Measurements from ENCODE around the gene AK9.
"Not testable (repeated sequence)": the region's sequence is repeated elsewhere in the genome, so short reads cannot be mapped to it uniquely, and the experiment has no call there.

The AK9 gene

DNA sequence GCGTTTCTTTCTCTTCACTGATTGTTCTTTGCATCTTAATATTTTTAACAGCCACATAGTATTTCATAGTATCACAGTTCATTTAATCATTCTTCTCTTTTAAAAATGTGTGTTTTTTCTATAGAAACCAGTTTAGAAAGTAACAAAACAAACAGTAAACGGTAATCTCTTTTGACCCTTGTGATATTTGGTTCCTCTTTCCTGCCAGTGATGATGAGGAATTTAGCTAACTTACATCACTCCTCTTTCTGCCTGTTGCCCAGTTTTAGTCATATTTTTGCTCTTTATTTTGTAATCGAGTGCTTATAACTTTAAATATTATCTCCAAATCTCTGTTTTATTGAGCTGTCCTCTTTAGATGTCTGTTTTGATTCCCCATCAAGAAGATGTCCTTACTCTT, 169.9 kb downstream of the AK9 start:
- H3K36me3 ChIP-seq (ENCODE audit: control insufficient read depth in 2 of 2, insufficient read depth in 2 of 2, low read length in 2 of 2), result no peaks in the 10 kb centered on the region
- H3K9me3 ChIP-seq (ENCODE audit: control insufficient read depth in 2 of 2, low read length in 2 of 2), result peaks cover 0 to 3% of the 10 kb centered on the region in 2 donors
- no peaks in the 10 kb centered on the region for H3K4me1 ChIP-seq (ENCODE audit: control insufficient read depth in 2 of 2, insufficient read depth in 2 of 2, low read length in 2 of 2)
- no peak overlapping the region for H3K4me3 ChIP-seq (ENCODE audit: low read length in 2 of 2)
- no peaks in the 10 kb centered on the region for H3K27me3 ChIP-seq (ENCODE audit: control insufficient read depth in 2 of 2, insufficient read depth in 2 of 2, low read length in 2 of 2)
- H3K9ac ChIP-seq (ENCODE audit: low read depth in 1 of 2, low read length in 2 of 2), result no peak overlapping the region
- H3K27ac ChIP-seq (ENCODE audit: low read depth in 2 of 2, low read length in 2 of 2), result no peak overlapping the region

DNA sequence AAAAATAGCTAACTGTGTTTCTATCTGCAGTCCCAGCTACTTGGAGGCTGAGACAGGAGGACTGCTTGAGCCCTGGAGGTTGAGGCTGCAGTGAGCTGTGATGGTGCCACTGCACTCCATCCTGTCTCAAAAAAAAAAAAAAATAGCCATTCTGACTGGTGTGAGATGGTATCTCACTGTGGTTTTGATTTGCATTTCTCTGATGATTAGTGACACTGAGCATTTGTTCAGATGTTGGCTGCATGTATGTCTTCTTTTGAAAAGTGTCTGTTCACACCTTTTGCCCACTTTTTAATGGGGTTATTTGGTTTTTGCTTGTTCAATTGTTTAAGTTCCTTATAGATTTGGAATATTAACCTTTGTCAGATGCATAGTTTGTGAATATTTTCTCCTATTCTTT, 171.4 kb downstream of the AK9 start:
- not testable (repeated sequence) for H3K4me3 ChIP-seq (ENCODE audit: low read length in 2 of 2); H3K36me3 ChIP-seq (ENCODE audit: control insufficient read depth in 2 of 2, insufficient read depth in 2 of 2, low read length in 2 of 2); H3K9me3 ChIP-seq (ENCODE audit: control insufficient read depth in 2 of 2, low read length in 2 of 2); H3K27me3 ChIP-seq (ENCODE audit: control insufficient read depth in 2 of 2, insufficient read depth in 2 of 2, low read length in 2 of 2); H3K4me1 ChIP-seq (ENCODE audit: control insufficient read depth in 2 of 2, insufficient read depth in 2 of 2, low read length in 2 of 2); H3K9ac ChIP-seq (ENCODE audit: low read depth in 1 of 2, low read length in 2 of 2); H3K27ac ChIP-seq (ENCODE audit: low read depth in 2 of 2, low read length in 2 of 2)

DNA sequence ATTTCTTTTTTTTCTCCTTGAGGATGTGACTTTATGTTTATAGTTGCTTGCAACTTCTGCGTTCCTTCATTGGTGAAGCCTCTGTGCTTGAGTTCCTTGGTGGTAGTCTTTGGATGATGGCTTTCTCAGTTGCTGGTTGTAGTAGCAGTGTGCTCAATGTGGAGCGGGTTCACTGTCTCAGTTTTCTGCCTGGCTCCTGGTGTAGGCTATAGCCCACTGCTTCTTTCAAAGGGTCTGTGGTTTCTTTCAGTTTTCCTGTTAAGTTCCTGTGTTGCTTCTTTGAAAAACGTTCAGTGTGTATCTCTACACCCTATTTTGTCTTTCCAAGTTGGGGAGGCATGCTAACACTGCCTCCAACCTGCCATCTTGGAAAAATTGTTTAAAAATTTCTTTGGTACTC, 174.1 kb downstream of the AK9 start:
- H3K4me3 ChIP-seq (ENCODE audit: low read length in 2 of 2), result no peak overlapping the region
- H3K27ac ChIP-seq (ENCODE audit: low read depth in 2 of 2, low read length in 2 of 2), result no peak overlapping the region
- no peaks in the 10 kb centered on the region for H3K4me1 ChIP-seq (ENCODE audit: control insufficient read depth in 2 of 2, insufficient read depth in 2 of 2, low read length in 2 of 2)
- H3K9ac ChIP-seq (ENCODE audit: low read depth in 1 of 2, low read length in 2 of 2), result no peak overlapping the region
- H3K27me3 ChIP-seq (ENCODE audit: control insufficient read depth in 2 of 2, insufficient read depth in 2 of 2, low read length in 2 of 2), result no peaks in the 10 kb centered on the region
- no peaks in the 10 kb centered on the region for H3K9me3 ChIP-seq (ENCODE audit: control insufficient read depth in 2 of 2, low read length in 2 of 2)
- H3K36me3 ChIP-seq (ENCODE audit: control insufficient read depth in 2 of 2, insufficient read depth in 2 of 2, low read length in 2 of 2), result no peaks in the 10 kb centered on the region

DNA sequence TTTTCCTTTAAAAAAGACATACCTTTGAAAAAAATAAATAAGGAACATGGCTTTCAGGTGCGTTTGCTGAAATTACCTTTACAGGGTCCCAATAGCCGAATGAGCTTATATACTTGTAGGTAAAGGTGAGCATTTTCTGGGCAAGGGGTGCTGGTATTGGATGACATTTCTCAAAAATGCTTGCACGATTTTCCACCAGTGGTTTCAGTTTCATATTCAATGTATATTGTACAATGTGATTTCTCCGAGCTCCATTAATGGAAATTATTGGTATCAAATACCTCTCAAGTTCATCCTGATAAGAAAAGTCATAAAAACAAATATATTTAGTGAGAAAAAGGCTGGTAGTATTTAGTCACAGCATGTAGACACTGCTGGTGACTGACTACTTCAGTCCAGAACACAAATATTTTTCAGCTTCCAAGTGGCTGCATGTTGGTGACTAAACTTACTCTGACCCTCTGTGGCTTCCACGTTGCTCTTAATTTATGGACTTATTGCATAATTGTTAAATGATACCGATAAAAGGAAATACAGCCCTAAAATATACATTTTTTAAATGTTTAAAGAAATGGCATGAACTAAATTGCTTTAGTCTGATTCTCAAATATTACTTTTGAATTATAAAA, 175.1 kb downstream of the AK9 start:
- Histone ChIP-seq H3K9ac (ENCODE audit: low read depth in 1 of 2, low read length in 2 of 2) (no peak overlapping the region), H3K36me3 (ENCODE audit: control insufficient read depth in 2 of 2, insufficient read depth in 2 of 2, low read length in 2 of 2) (no peaks in the 10 kb centered on the region), H3K4me3 (ENCODE audit: low read length in 2 of 2) (peak overlapping the region in 1 of 2 donors; percentile 33), H3K27ac (ENCODE audit: low read depth in 2 of 2, low read length in 2 of 2) (no peak overlapping the region), H3K4me1 (ENCODE audit: control insufficient read depth in 2 of 2, insufficient read depth in 2 of 2, low read length in 2 of 2) (no peaks in the 10 kb centered on the region), H3K27me3 (ENCODE audit: control insufficient read depth in 2 of 2, insufficient read depth in 2 of 2, low read length in 2 of 2) (no peaks in the 10 kb centered on the region), H3K9me3 (ENCODE audit: control insufficient read depth in 2 of 2, low read length in 2 of 2) (no peaks in the 10 kb centered on the region)

DNA sequence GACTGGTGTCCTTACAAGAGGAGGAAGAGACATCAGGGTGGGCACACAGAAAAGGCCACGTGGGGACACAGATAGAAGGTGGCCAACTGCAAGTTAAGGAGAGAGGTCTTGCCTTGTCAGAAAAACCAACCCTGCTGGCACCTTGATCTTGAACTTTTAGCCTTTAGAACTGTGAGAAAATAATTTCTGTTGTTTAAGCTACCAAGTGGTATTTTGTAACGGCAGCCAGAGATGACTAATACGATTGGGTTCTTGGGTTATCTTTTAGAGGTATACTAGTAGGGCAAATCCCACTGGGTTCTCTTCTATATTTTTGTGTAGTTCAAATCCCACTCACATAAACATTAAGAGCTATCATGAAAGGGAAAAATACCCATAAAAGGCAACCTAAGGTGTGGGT, 176.1 kb downstream of the AK9 start:
- Histone ChIP-seq H3K9me3 (ENCODE audit: control insufficient read depth in 2 of 2, low read length in 2 of 2) (no peaks in the 10 kb centered on the region), H3K27me3 (ENCODE audit: control insufficient read depth in 2 of 2, insufficient read depth in 2 of 2, low read length in 2 of 2) (no peaks in the 10 kb centered on the region), H3K27ac (ENCODE audit: low read depth in 2 of 2, low read length in 2 of 2) (no peak overlapping the region), H3K9ac (ENCODE audit: low read depth in 1 of 2, low read length in 2 of 2) (no peak overlapping the region), H3K4me1 (ENCODE audit: control insufficient read depth in 2 of 2, insufficient read depth in 2 of 2, low read length in 2 of 2) (no peaks in the 10 kb centered on the region), H3K4me3 (ENCODE audit: low read length in 2 of 2) (no peak overlapping the region), H3K36me3 (ENCODE audit: control insufficient read depth in 2 of 2, insufficient read depth in 2 of 2, low read length in 2 of 2) (no peaks in the 10 kb centered on the region)

DNA sequence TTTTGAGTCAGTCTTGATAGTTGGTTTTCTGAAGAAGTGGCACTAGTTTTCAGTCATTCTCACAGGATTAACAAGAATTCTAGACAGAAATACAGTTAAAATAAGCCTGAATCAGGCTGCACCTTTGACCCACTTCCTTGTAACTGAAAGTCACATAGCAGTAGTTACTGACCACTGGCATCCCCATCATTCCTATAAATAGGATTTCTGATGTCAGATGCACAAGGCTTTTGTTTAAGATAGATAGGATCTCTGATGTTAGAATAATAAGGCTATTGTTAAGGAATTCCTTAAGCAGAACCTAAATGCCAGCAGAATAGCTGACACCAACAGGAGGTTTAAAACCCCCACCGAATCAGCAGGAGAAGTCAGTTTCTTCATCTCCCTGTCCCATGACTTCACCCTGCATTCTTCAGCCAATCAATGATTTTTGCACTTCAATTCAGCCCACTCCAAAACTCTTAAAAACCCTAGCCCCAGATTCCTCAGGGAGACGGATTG, 177.4 kb downstream of the AK9 start:
- H3K27ac ChIP-seq (ENCODE audit: low read depth in 2 of 2, low read length in 2 of 2), result no peak overlapping the region
- H3K4me1 ChIP-seq (ENCODE audit: control insufficient read depth in 2 of 2, insufficient read depth in 2 of 2, low read length in 2 of 2), result no peaks in the 10 kb centered on the region
- no peaks in the 10 kb centered on the region for H3K27me3 ChIP-seq (ENCODE audit: control insufficient read depth in 2 of 2, insufficient read depth in 2 of 2, low read length in 2 of 2)

DNA sequence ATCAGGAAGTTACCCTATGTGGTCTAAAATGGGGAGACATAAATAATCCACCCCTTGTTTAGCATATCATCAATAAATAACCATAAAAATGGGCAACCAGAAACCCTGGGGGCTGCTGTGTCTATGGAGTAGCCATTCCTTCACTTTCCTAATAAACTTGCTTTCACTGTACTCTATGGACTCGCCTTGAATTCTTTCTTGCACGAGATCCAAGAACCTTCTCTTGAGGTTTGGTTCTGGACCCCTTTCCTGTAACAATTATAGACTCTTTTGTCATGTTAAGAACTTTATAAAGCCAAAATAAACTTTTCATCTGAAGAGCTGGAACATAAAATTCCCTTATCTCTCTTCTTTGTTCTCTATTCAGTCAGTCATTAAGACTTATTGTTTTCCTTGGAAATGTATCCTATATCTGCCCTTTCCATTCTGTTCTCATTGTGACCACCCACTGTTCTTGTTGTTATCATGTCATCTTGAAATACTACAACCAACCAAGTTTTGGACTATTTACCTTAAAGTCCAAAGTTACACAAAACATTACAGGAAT, 178.7 kb downstream of the AK9 start:
- H3K4me1 ChIP-seq (ENCODE audit: control insufficient read depth in 2 of 2, insufficient read depth in 2 of 2, low read length in 2 of 2), result no peaks in the 10 kb centered on the region
- no peaks in the 10 kb centered on the region for H3K9me3 ChIP-seq (ENCODE audit: control insufficient read depth in 2 of 2, low read length in 2 of 2)
- no peak overlapping the region for H3K4me3 ChIP-seq (ENCODE audit: low read length in 2 of 2)
- H3K27ac ChIP-seq (ENCODE audit: low read depth in 2 of 2, low read length in 2 of 2), result no peak overlapping the region
- H3K27me3 ChIP-seq (ENCODE audit: control insufficient read depth in 2 of 2, insufficient read depth in 2 of 2, low read length in 2 of 2), result no peaks in the 10 kb centered on the region
- no peak overlapping the region for H3K9ac ChIP-seq (ENCODE audit: low read depth in 1 of 2, low read length in 2 of 2)
- H3K36me3 ChIP-seq (ENCODE audit: control insufficient read depth in 2 of 2, insufficient read depth in 2 of 2, low read length in 2 of 2), result no peaks in the 10 kb centered on the region

More for the DNA sequence above, 177.4 kb downstream of the AK9 start:
- Histone ChIP-seq H3K9me3 (ENCODE audit: control insufficient read depth in 2 of 2, low read length in 2 of 2) (no peaks in the 10 kb centered on the region), H3K36me3 (ENCODE audit: control insufficient read depth in 2 of 2, insufficient read depth in 2 of 2, low read length in 2 of 2) (no peaks in the 10 kb centered on the region), H3K4me3 (ENCODE audit: low read length in 2 of 2) (no peak overlapping the region), H3K9ac (ENCODE audit: low read depth in 1 of 2, low read length in 2 of 2) (no peak overlapping the region)

DNA sequence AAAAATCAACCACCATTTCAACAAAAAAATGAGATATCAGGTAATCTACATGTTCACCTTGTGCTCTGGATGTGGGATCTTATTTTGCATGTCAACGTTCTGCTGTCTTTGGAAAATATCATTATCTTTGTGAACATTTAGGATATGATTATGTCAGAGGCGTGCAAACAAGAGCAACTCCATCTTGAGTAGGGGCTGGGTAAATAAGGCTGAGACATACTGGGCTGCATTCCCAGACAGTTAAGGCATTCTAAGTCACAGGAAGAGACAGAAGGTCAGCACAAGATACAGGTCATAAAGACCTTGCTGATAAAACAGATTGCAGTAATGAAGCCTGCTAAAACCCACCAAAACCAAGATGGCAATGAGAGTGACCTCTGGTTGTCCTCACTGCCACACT, 179.2 kb downstream of the AK9 start:
- no peaks in the 10 kb centered on the region for H3K36me3 ChIP-seq (ENCODE audit: control insufficient read depth in 2 of 2, insufficient read depth in 2 of 2, low read length in 2 of 2)
- no peak overlapping the region for H3K9ac ChIP-seq (ENCODE audit: low read depth in 1 of 2, low read length in 2 of 2)
- H3K9me3 ChIP-seq (ENCODE audit: control insufficient read depth in 2 of 2, low read length in 2 of 2), result no peaks in the 10 kb centered on the region
- H3K27me3 ChIP-seq (ENCODE audit: control insufficient read depth in 2 of 2, insufficient read depth in 2 of 2, low read length in 2 of 2), result no peaks in the 10 kb centered on the region
- H3K4me1 ChIP-seq (ENCODE audit: control insufficient read depth in 2 of 2, insufficient read depth in 2 of 2, low read length in 2 of 2), result no peaks in the 10 kb centered on the region
- H3K27ac ChIP-seq (ENCODE audit: low read depth in 2 of 2, low read length in 2 of 2), result no peak overlapping the region
- no peak overlapping the region for H3K4me3 ChIP-seq (ENCODE audit: low read length in 2 of 2)

DNA sequence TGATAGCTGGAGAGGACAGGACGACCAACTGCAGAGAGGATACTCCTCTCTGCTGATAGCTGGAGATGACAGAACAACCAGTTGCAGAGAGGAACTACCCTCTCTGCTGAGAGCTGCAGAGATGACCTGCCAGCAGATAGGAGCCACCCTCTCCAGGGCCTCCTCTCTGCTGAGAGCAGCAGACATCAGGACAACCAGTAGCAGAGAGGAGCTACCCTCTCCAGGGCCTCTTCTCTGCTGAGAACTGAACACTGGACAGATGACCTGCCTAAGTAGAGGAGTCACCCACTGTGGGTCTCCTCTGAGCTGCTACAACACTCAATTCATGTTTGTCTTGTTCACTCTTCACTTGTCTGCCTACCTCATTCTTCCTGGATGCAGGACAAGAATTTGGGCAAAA, 180.6 kb downstream of the AK9 start:
- H3K27ac ChIP-seq (ENCODE audit: low read depth in 2 of 2, low read length in 2 of 2), result no peak overlapping the region
- no peak overlapping the region for H3K9ac ChIP-seq (ENCODE audit: low read depth in 1 of 2, low read length in 2 of 2)
- H3K36me3 ChIP-seq (ENCODE audit: control insufficient read depth in 2 of 2, insufficient read depth in 2 of 2, low read length in 2 of 2), result no peaks in the 10 kb centered on the region
- H3K4me3 ChIP-seq (ENCODE audit: low read length in 2 of 2), result no peak overlapping the region
- no peaks in the 10 kb centered on the region for H3K9me3 ChIP-seq (ENCODE audit: control insufficient read depth in 2 of 2, low read length in 2 of 2)
- H3K27me3 ChIP-seq (ENCODE audit: control insufficient read depth in 2 of 2, insufficient read depth in 2 of 2, low read length in 2 of 2), result no peaks in the 10 kb centered on the region
- H3K4me1 ChIP-seq (ENCODE audit: control insufficient read depth in 2 of 2, insufficient read depth in 2 of 2, low read length in 2 of 2), result no peaks in the 10 kb centered on the region

DNA sequence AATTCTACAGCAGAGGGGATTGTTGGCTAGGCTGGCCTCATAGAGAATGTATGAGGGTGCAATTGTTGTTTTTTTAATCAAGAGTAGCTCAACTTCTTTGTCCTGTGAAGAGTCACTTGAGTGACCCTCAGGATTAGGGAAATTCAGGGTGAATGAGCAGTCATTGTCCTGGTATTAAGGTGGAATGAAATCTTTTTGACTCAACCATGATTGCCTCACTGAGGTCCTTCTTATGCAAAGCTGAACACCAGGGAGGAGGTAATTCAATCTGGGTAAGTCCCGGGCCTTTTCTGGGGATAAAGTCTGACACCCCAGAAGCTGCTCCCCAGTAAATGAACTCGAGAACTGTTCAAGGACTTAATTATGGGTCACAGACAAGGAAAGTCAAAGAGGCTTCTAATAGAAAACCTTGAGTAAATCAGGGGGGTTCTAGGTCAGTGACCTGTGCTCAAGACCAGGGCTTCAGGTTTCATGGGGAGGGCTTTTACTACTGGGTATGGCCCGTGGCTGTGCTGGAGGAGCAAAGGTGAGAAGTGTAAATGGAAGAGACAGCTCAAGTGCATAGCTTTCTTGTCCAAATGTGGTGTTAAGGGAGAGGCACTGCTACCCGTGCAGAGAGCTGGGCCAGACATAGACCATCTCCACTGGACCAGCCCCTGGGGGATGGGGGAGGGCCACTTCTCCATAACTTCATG, 182.7 kb downstream of the AK9 start:
- no peak overlapping the region for H3K9ac ChIP-seq (ENCODE audit: low read depth in 1 of 2, low read length in 2 of 2)
- H3K27me3 ChIP-seq (ENCODE audit: control insufficient read depth in 2 of 2, insufficient read depth in 2 of 2, low read length in 2 of 2), result no peaks in the 10 kb centered on the region
- H3K4me1 ChIP-seq (ENCODE audit: control insufficient read depth in 2 of 2, insufficient read depth in 2 of 2, low read length in 2 of 2), result no peaks in the 10 kb centered on the region
- H3K27ac ChIP-seq (ENCODE audit: low read depth in 2 of 2, low read length in 2 of 2), result no peak overlapping the region
- no peaks in the 10 kb centered on the region for H3K9me3 ChIP-seq (ENCODE audit: control insufficient read depth in 2 of 2, low read length in 2 of 2)
- no peaks in the 10 kb centered on the region for H3K36me3 ChIP-seq (ENCODE audit: control insufficient read depth in 2 of 2, insufficient read depth in 2 of 2, low read length in 2 of 2)
- no peak overlapping the region for H3K4me3 ChIP-seq (ENCODE audit: low read length in 2 of 2)

Measured in mucosa of rectum (tissue), 2 donors.